Measurements from ENCODE around the gene NEUROG3.

The NEUROG3 gene

GRCh38 chr10:69573056-69573806 is at the start of gene NEUROG3:
NEUROG3 (minus strand) TSS chr10:69573422; CDS start chr10:69573043, 379 bp downstream.
- DNase-seq = no peak

GRCh38 chr10:69620625-69621024 is 47.4 kb upstream of the NEUROG3 start:
- no peak for DNase-seq

- DNase-seq = no peak
Observed at GRCh38 chr10:69619626-69620025, 46.4 kb upstream of the NEUROG3 start.

DNA sequence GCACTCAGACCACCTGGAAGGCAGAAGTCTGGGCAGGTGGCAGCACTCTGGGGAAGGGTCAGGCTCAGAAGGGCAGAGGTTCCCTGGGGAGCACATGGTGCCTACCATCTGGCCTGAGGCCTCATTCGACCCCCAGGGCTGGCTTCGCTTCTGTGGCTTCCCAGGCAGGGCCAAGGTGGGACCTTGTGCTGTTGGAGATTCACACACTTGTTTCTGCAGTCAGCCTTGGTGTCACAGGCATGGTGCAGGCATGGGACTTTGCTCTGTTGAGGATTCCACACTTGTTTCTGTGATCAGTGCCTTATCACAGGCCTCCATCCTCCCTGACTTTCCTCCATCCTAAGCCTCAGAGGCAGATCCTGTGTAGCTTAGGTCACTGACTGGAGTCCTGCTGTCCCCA is 45.5 kb upstream of the NEUROG3 start:
- DNase-seq = no peak

DNA sequence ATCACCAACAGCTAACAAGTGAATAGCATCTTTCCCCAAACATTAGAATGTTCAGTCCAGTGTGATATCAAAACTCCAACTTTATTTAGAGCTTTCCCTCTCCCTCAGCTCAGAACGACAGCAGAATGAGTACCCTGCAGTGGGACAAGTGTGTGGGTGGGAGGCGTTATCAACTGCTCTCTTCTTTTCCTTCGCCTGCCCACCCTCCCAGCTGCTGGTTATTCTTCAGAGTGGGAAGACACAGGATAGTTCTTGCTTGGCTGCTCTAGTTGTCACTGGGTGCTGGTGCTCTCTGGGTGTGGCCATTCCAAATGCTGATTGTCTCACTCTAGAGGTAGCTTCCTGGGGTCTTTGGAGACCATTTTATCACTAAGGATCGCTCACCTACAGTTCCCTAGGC is 43.1 kb upstream of the NEUROG3 start:
- DNase-seq = no peak

GRCh38 chr10:69614130-69614529 is 40.9 kb upstream of the NEUROG3 start:
- DNase-seq = no peak

GRCh38 chr10:69612760-69613159 is 39.5 kb upstream of the NEUROG3 start:
- no peak for DNase-seq

DNA sequence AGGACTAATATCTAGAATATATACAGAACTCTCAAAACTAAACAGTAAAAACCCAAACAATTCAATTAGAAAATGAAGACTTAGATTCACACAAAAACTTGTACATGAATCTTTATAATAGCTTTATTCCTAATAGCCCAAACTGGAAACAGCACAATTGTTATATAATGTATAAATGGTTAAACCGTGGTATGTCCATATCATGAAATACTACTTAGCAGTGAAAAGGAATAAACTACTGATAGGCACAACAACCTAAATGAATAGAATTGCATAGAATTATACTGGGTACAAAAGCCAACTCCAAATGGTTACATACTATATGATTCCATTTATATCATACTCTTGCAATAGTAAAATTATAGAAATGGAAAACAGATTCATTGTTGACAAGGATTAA is 35.9 kb upstream of the NEUROG3 start:
- no peak for DNase-seq

GRCh38 chr10:69600761-69601330 is 27.6 kb upstream of the NEUROG3 start:
- no peak for DNase-seq

DNA sequence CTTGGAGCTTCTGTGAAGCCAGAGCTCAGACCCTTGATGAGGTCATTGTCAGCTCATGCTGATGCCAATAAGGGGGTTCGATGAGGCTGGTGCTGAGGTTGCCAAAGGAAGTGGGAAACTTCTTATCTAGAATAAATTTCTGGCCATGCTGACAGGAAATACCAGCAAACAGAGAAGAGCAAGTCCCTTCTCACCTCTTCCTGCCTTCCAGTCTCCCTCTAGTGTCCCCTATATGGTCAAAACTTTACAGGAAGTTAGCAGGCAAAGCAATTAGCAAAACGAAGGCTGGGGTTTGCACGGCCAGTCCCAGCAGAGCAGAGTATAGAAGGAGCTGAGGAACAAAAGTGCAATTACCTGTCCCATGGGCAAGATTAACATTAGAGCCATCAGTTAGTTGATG is 15.1 kb upstream of the NEUROG3 start:
- DNase-seq = no peak

DNA sequence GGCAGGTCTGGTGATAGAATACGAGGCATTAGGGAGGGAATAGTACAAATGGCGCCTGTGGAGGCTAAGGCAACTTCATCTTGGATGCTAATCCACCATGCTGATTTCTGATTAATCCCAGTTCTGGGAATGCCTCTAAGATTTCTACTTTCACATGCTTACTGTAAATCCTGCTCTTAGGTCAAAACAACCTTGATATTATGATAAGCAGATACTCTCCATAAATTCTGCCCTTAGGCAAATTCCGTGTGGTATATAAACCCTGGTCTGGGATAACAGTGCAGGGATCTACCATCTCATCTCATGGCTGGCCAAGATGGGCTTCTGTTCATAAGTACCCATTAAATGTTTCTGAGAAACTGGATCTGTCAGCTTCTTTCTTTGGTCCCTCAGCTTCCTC is 11.4 kb upstream of the NEUROG3 start:
- DNase-seq = no peak

DNA sequence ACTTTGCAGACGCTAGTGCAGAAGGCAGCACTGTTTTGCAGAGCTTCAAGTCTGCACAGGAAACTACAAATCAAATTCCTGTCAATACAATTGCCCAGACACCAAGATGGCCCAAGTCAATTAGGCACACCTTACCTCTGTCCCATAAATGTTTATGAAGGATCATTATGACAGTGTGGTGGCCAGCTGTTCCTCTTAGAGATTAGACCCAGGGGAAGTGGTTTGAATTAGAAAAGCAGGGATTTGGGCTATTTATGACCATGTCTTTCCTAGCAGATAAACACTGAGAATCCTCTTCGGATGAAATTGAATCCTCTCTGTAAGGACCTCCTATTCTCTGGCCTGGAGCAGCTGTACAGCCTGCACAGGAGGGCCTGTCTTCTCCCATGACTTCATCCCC is 9.9 kb upstream of the NEUROG3 start:
- no peak for DNase-seq

DNA sequence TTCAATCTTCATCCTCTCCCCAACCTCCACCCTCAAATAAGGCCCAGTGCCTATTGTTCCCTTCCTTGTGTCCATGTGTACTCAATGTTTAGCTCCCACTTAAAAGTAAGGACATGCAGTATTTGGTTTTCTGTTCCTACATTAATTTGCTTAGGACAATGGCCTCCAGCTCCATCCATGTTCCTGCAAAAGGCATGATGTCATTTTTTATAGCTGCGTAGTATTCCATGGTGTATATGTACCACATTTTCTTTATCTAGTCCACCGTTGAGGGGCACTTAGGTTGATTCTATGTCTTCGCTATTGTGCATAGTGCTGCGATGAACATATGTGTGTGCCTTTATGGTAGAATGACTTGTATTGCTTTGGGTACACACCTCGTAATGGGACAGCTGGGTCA is 7.2 kb upstream of the NEUROG3 start:
- no peak for DNase-seq

GRCh38 chr10:69579464-69580060 is 6.3 kb upstream of the NEUROG3 start:
- DNase-seq = no peak

- DNase-seq = no peak
Observed at GRCh38 chr10:69578508-69578991, 5.3 kb upstream of the NEUROG3 start.

DNA sequence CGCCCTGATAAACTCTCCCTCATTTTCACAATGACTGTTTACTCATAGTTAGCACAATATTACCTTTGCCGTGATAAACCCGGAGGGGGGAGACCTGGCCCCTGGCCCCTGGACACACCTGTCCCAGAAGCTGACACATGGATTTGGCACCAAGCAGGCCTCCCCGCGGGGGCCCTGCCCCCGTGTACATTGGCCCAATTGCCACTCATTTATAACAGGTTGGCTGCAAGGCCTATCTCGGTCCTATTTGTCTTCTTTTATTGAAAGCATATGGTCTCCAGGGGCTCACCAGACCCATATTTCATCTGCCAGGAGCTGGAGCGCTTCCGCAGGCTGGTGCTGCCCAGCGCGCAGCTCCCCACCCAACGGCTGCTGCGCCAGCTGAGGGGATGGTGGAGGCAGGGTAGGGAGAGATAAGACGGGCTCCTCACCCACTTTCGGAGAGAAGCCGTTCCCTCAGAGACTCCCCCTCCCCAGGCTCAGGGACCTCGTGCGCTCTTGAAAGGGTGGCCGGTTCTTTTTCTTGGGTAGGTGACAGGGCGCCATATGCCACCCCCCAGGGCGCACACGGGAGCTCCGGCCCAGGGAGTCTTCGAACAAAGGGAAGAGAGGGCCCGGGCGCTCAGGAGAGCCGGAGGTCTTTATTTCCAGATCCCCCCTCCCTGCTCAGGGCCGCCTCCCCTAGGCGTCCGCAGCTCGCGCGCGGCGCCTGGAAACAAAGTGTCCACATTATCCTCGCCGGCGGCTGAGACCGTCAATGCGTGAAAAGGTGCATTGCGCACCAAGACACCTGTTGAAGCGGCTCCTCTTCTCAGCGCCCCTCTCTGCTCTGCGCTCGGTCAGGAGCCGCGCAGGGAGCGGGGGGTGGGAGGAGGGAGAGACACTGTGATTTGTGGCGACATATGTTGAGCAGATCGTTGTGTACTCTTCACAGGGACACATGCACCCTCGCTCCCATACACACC is 4.3 kb upstream of the NEUROG3 start:
- no peak for DNase-seq

- DNase-seq = no peak
Observed at GRCh38 chr10:69576334-69577011, 3.3 kb upstream of the NEUROG3 start.

DNA sequence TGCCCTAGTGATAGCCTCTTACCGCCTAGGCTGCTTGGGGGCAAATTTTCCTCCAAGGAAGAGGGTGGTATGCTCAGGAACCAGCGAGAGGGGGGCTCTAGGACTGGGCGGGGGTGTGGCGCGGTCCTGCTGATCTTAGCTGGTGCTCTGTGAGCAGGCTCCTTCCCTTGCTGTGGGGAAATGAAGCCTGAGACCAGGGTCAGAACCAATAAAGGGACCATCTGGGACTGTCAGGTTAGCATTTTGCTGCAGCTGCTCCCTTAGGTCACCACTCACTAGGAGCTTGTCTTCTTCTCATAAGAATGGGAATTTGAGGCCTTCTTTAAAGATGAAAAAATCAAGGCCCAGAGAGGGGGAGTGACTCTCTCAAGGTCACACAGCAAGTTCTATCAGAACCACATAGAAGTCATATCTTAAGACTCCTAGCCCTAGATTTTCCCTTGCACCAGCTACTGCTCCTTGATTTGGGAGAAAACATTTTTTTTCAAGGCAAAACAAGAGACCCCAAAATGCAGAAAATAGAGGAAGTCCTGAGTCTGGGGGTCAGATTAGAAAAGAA is 2.0 kb upstream of the NEUROG3 start:
- no peak for DNase-seq

GRCh38 chr10:69574571-69574978 is 1.4 kb upstream of the NEUROG3 start:
- DNase-seq = no peak

DNA sequence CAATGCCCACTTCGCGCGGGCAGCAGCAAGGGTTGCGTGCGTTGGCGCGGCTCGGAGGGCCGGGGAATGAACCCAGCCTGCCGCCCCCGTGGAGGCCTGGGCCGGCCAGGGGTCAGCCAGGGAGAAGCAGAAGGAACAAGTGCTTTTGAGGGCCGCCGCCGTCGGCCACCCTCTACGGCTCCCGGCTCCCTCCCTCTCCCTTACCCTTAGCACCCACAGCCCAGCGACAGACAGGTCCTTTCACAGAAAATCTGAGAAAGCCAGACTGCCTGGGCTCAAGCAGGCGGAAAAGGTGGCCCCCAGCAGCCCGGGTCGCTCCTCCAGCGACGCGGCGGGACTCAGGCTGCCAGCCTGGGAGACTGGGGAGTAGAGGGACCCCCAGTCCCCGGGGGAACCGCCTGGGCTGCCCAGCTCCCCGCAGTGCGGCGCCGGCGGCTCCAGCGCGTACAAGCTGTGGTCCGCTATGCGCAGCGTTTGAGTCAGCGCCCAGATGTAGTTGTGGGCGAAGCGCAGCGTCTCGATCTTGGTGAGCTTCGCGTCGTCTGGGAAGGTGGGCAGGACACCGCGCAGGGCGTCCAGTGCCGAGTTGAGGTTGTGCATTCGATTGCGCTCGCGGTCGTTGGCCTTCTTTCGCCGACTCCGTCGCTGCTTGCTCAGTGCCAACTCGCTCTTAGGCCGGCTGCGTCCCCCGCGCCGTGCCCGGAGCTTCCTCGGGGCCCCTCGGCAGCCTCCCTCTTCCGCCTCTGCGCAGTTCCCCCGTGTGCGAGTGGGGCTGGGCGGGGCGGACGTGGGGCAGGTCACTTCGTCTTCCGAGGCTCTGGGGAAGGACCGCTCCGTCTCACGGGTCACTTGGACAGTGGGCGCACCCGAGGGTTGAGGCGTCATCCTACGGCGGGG is 815 bp downstream of the NEUROG3 start:
- DNase-seq = no peak

DNA sequence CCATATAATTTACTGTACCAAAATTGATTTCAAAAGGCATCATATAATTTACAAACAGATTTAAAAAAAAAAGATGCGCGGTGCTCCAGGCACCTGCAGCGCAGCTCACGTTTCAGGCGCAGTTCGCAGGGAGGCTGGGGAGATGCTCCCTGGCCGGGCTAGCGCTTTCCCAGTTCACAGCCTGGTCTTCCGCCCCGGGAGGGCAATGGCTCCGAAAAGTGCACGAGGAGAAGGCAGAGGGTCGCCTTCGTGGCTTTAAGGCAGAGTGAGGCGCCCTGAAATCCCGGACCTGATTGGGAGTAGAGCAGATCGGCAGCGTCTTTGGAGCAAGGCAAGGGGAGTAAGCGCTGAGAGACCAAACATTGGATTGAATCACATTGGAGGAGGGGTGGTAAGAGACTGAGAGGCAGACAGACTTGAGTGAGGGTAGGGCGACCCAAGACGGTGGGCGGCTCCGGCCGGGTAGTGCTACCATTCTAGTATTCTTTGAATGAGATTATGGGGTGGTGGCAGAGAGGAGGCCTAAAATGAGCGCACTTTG is 1.5 kb downstream of the NEUROG3 start:
- no peak for DNase-seq
